HepG2 (cell line): Measurements from ENCODE around the gene SOX13. TPM values are rescaled to one million over a fixed set of nuclear protein-coding genes. Genes with fewer than 3 reads are reported as not detected.

ENCODE experiments used
- ATF6 ChIP-seq: sonication (generic); formaldehyde crosslinking; conservative IDR thresholded peaks from 2 replicates; pipeline ENCODE4 v1.4.0; 2020; ENCODE audit warnings: missing genetic modification reagents
- CREB1 ChIP-seq, 2 experiments: fragments of 450-650 bp in 1 of 2; IDR thresholded peaks; 2 replicates each; pipeline ENCODE4 v1.6.1; 2016 to 2017; ENCODE audit warnings: control low read depth in 1 of 2, mild to moderate bottlenecking in 1 of 2, missing compliant biosample characterization in 1 of 2, missing genetic modification characterization in 1 of 2
- CREBL2 ChIP-seq: sonication (generic); formaldehyde crosslinking; IDR thresholded peaks from 2 replicates; pipeline ENCODE4 v1.8.1; 2023; ENCODE audit warnings: missing genetic modification reagents, mild to moderate bottlenecking, borderline replicate concordance
- ERF ChIP-seq: IDR thresholded peaks from 2 replicates; pipeline ENCODE4 v1.6.1; 2018; ENCODE audit warnings: missing biosample characterization, missing genetic modification reagents
- GABPB1 ChIP-seq: IDR thresholded peaks from 2 replicates; pipeline ENCODE4 v1.6.1; 2016; ENCODE audit warnings: mild to moderate bottlenecking, missing genetic modification reagents, moderate library complexity, missing compliant biosample characterization
- GFI1 ChIP-seq: sonication (generic); formaldehyde crosslinking; IDR thresholded peaks from 2 replicates; pipeline ENCODE4 v1.5.0; 2020; ENCODE audit warnings: missing genetic modification reagents, mild to moderate bottlenecking, borderline replicate concordance
- HOXA5 ChIP-seq: sonication (generic); formaldehyde crosslinking; IDR thresholded peaks from 2 replicates; pipeline ENCODE4 v1.4.0; 2020; ENCODE audit warnings: missing genetic modification reagents
- HOXD1 ChIP-seq: sonication (generic); formaldehyde crosslinking; IDR thresholded peaks from 2 replicates; pipeline ENCODE4 v1.5.0; 2020; ENCODE audit warnings: missing genetic modification reagents
- IKZF4 ChIP-seq: sonication (generic); formaldehyde crosslinking; IDR thresholded peaks from 2 replicates; pipeline ENCODE4 v1.5.1; 2020; ENCODE audit warnings: borderline replicate concordance, mild to moderate bottlenecking, low read depth, missing genetic modification reagents; ENCODE audit errors: not compliant biosample characterization
- KDM1A ChIP-seq: IDR thresholded peaks from 2 replicates; pipeline ENCODE4 v1.6.1; 2016; ENCODE audit warnings: missing compliant biosample characterization
- KLF11 ChIP-seq: IDR thresholded peaks from 2 replicates; pipeline ENCODE4 v1.6.1; 2016; ENCODE audit warnings: missing compliant biosample characterization
- NR1H2 ChIP-seq: sonication (generic); formaldehyde crosslinking; IDR thresholded peaks from 2 replicates; pipeline ENCODE4 v1.8.1; 2022; ENCODE audit warnings: low read depth, missing genetic modification reagents, borderline replicate concordance
- PRDM15 ChIP-seq: sonication (generic); formaldehyde crosslinking; IDR thresholded peaks from 2 replicates; pipeline ENCODE4 v1.4.0; 2020; ENCODE audit warnings: missing genetic modification reagents
- SMARCE1 ChIP-seq: fragments of 450-650 bp; IDR thresholded peaks from 2 replicates; pipeline ENCODE4 v1.6.1; 2017; ENCODE audit warnings: borderline replicate concordance
- ZNF205 ChIP-seq: IDR thresholded peaks from 2 replicates; pipeline ENCODE4 v1.6.1; 2018; ENCODE audit warnings: missing biosample characterization, missing genetic modification reagents
- ZNF263 ChIP-seq: sonication (generic); formaldehyde crosslinking; IDR thresholded peaks from 2 replicates; pipeline ENCODE4 v1.4.0; 2020; ENCODE audit warnings: missing genetic modification reagents
- ZNF33A ChIP-seq: sonication (generic); formaldehyde crosslinking; IDR thresholded peaks from 2 replicates; pipeline ENCODE4 v1.5.1; 2020; ENCODE audit warnings: missing genetic modification reagents, mild to moderate bottlenecking, moderate library complexity, borderline replicate concordance
- ZNF484 ChIP-seq: sonication (generic); formaldehyde crosslinking; IDR thresholded peaks from 2 replicates; pipeline ENCODE4 v1.5.1; 2020; ENCODE audit warnings: mild to moderate bottlenecking, low read depth, missing genetic modification reagents, borderline replicate concordance
- ZNF577 ChIP-seq: sonication (generic); formaldehyde crosslinking; IDR thresholded peaks from 2 replicates; pipeline ENCODE4 v1.4.0; 2020; ENCODE audit warnings: mild to moderate bottlenecking, low read depth, missing genetic modification reagents, borderline replicate concordance
- ZNF883 ChIP-seq: sonication (generic); formaldehyde crosslinking; IDR thresholded peaks from 2 replicates; pipeline ENCODE4 v1.5.1; 2020; ENCODE audit warnings: mild to moderate bottlenecking, missing genetic modification reagents; ENCODE audit errors: not compliant biosample characterization
- polyA plus RNA-seq, 8 experiments: library from polyadenylated mRNA; depleted of rRNA in 3 of 8; stranded (reverse) in 7 of 8; unstranded in 1 of 8; fragments of >200 nt; fragmentation: Illumina TruSeq in 4 of 8; extraction: Trizol in 4 of 8; gene quantifications; 2 replicates each; pipeline versions ENCODE4 v1.2.1 to v1.2.3, GENCODE V29; 2011 to 2016; ENCODE audit warnings: low read depth in 4 of 8, missing spikeins in 1 of 8, mixed read lengths in 1 of 8; ENCODE audit not compliant: insufficient read depth in 1 of 8
- total RNA-seq, 5 experiments: library from RNA; depleted of rRNA; stranded (reverse); fragments of >200 nt; fragmentation: Illumina TruSeq; extraction: Trizol; gene quantifications; 2 replicates each; pipeline ENCODE4 v1.2.3, GENCODE V29; 2016; ENCODE audit warnings: low read depth in 1 of 5
- TF ChIP-seq, protein P1 (sequence below): sonication (generic); formaldehyde crosslinking; conservative IDR thresholded peaks from 2 replicates; pipeline ENCODE4 v1.8.0; 2022; ENCODE audit warnings: mild to moderate bottlenecking, moderate library complexity, missing genetic modification reagents

Gene SOX13
- total and polyA plus RNA-seq, 2 of the 13 experiments (the other 11 are each of a cell fraction or from before 2014, with no cell fraction given): 13.3 to 15.8 TPM

GRCh38 chr1:204072931-204073836, at the start of gene SOX13 (continued):
- no peak; the same call in 1 of the 2 replicates for TF ChIP-seq PRDM15
- no peak for TF ChIP-seq SMARCE1
- no peak for TF ChIP-seq KDM1A (CRISPR knock-in tag)
- peak; percentile 16 for TF ChIP-seq IKZF4 (CRISPR knock-in tag)
- TF ChIP-seq ZNF883: peak; percentile 52
- no peak; the same call in 1 of the 2 replicates for TF ChIP-seq HOXA5 (CRISPR knock-in tag)
- TF ChIP-seq ERF (CRISPR knock-in tag): peak; percentile 70; the same call in 1 of the 2 replicates
- TF ChIP-seq KLF11 (CRISPR knock-in tag): 0 out of 2 replicates have a peak, but pooled peaks have one; percentile 59
- peak; percentile 73 for TF ChIP-seq ZNF205 (CRISPR knock-in tag)
- TF ChIP-seq, protein P1, sequence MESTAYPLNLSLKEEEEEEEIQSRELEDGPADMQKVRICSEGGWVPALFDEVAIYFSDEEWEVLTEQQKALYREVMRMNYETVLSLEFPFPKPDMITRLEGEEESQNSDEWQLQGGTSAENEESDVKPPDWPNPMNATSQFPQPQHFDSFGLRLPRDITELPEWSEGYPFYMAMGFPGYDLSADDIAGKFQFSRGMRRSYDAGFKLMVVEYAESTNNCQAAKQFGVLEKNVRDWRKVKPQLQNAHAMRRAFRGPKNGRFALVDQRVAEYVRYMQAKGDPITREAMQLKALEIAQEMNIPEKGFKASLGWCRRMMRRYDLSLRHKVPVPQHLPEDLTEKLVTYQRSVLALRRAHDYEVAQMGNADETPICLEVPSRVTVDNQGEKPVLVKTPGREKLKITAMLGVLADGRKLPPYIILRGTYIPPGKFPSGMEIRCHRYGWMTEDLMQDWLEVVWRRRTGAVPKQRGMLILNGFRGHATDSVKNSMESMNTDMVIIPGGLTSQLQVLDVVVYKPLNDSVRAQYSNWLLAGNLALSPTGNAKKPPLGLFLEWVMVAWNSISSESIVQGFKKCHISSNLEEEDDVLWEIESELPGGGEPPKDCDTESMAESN: peak; percentile 68; the same call in 1 of the 2 replicates
- TF ChIP-seq ZNF484 (CRISPR knock-in tag): no peak
- no peak for TF ChIP-seq ZNF577 (CRISPR knock-in tag)
- TF ChIP-seq GFI1: peak; percentile 55; the same call in 1 of the 2 replicates
- TF ChIP-seq ZNF263 (CRISPR knock-in tag): peak; percentile 81
- TF ChIP-seq CREB1 (IDR thresholded peaks at IDR 0.05): no peak
- no peak for TF ChIP-seq CREB1 (CRISPR knock-in tag; IDR thresholded peaks at IDR 0.05)
- TF ChIP-seq ATF6 (CRISPR knock-in tag): no peak
- peak; percentile 60; the same call in 1 of the 2 replicates for TF ChIP-seq CREBL2
- peak; percentile 81; the same call in 1 of the 2 replicates for TF ChIP-seq NR1H2
- peak; percentile 77; the same call in 1 of the 2 replicates for TF ChIP-seq GABPB1 (CRISPR knock-in tag)
- TF ChIP-seq HOXD1: no peak
- TF ChIP-seq ZNF33A (CRISPR knock-in tag): no peak
